Choroid plexus epithelial cell (primary cell): Measurements from ENCODE around the gene COL6A5.
"Not testable (repeated sequence)": the region's sequence is repeated elsewhere in the genome, so short reads cannot be mapped to it uniquely, and the experiment has no call there.

Experiments
- DNase-seq: peaks from one replicate; pipeline ENCODE4 v3.0.0-alpha.2; 2010; ENCODE audit warnings: low read depth
- H3K4me3 ChIP-seq: 2 replicates; pipeline ENCODE4 v1.5.1; 2011; ENCODE audit warnings: low read depth, mild to moderate bottlenecking, control low read depth, low read length, moderate library complexity
- CTCF ChIP-seq: conservative IDR thresholded peaks from 2 replicates; pipeline ENCODE4 v1.5.1; 2011; ENCODE audit warnings: low read depth, mild to moderate bottlenecking, control low read depth, inconsistent platforms, low read length, moderate library complexity

Gene COL6A5

GRCh38 chr3:130430266-130430665 lies 84.8 kb downstream of the COL6A5 start:
- H3K4me3 ChIP-seq: no peak overlapping the region
- no peak for TF ChIP-seq CTCF
- no peak for DNase-seq

- DNase-seq, H3K4me3 ChIP-seq: not testable (repeated sequence)
Observed at GRCh38 chr3:130432086-130432485, 86.6 kb downstream of the COL6A5 start.

GRCh38 chr3:130433306-130433705 lies 87.8 kb downstream of the COL6A5 start:
- no peak for TF ChIP-seq CTCF
- H3K4me3 ChIP-seq: no peak overlapping the region
- no peak for DNase-seq

- no peak overlapping the region for H3K4me3 ChIP-seq
- no peak for TF ChIP-seq CTCF
- no peak for DNase-seq
Observed at GRCh38 chr3:130442284-130442683, 96.8 kb downstream of the COL6A5 start.

- H3K4me3 ChIP-seq, DNase-seq: not testable (repeated sequence)
Observed at GRCh38 chr3:130446840-130447239, 101.4 kb downstream of the COL6A5 start.

GRCh38 chr3:130448155-130448554 lies 102.7 kb downstream of the COL6A5 start:
- not testable (repeated sequence) for DNase-seq, H3K4me3 ChIP-seq

GRCh38 chr3:130456540-130456939 lies 111.1 kb downstream of the COL6A5 start:
- no peak overlapping the region for H3K4me3 ChIP-seq
- no peak for DNase-seq
- no peak for TF ChIP-seq CTCF

- no peak for TF ChIP-seq CTCF
- DNase-seq: no peak
- H3K4me3 ChIP-seq: no peak overlapping the region
Observed at GRCh38 chr3:130457671-130458070, 112.2 kb downstream of the COL6A5 start.

- TF ChIP-seq CTCF: no peak
- H3K4me3 ChIP-seq: no peak overlapping the region
- DNase-seq: peak; percentile 12
Observed at GRCh38 chr3:130459944-130460343, 114.5 kb downstream of the COL6A5 start.
